Uterus (tissue), 4 donors: ENCODE data around the gene COL6A1. TPM values are rescaled to one million over a fixed set of nuclear protein-coding genes. Genes with fewer than 3 reads are reported as not detected.
A peak's percentile ranks its signal among the peaks of the same experiment; 100 is the strongest.

Experiments
- DNase-seq, 2 donors: peaks; one replicate each; pipeline ENCODE4 v3.0.0-alpha.2; 2019 to 2020
- H3K27ac ChIP-seq, 2 donors: fragments of 200-600 bp; sonication (generic); 1 replicate in 1 of 2; 2 replicates in 1 of 2; pipeline ENCODE4 v1.5.1; 2016 to 2018
- H3K27me3 ChIP-seq, 2 donors: fragments of 200-600 bp; sonication (generic); one replicate each; pipeline ENCODE4 v1.5.1; 2018 to 2019; ENCODE audit warnings: control low read depth in 1 of 2
- H3K36me3 ChIP-seq, 2 donors: fragments of 200-600 bp; sonication (generic); one replicate each; pipeline ENCODE4 v1.5.1; 2019; ENCODE audit warnings: control low read depth in 1 of 2
- H3K4me1 ChIP-seq, 2 donors: fragments of 200-600 bp; sonication (generic); one replicate each; pipeline ENCODE4 v1.5.1; 2018 to 2019; ENCODE audit warnings: control low read depth in 1 of 2
- H3K4me3 ChIP-seq, 2 donors: fragments of 200-600 bp; sonication (generic); 1 replicate in 1 of 2; 2 replicates in 1 of 2; pipeline ENCODE4 v1.5.1; 2018 to 2019; ENCODE audit warnings: mild to moderate bottlenecking in 1 of 2
- H3K9me3 ChIP-seq, 2 donors: fragments of 200-600 bp; sonication (generic); one replicate each; pipeline ENCODE4 v1.5.1; 2019; ENCODE audit warnings: control low read depth in 1 of 2
- CTCF ChIP-seq, 4 experiments: fragments of 200-600 bp in 2 of 4; fragments of 450-650 bp in 2 of 4; sonication (generic) in 2 of 4; IDR thresholded peaks; one replicate each; pipeline ENCODE4 v1.5.1; 2016 to 2019; ENCODE audit warnings: antibody characterized with exemption in 4 of 4, mild to moderate bottlenecking in 2 of 4, moderate library complexity in 1 of 4
- POLR2A ChIP-seq, 2 donors: fragments of 450-650 bp; IDR thresholded peaks; one replicate each; pipeline ENCODE4 v1.6.1; 2016; ENCODE audit warnings: antibody characterized with exemption in 2 of 2, mild to moderate bottlenecking in 1 of 2, moderate library complexity in 1 of 2
- intact Hi-C: fragments of 100-400 bp; cut with DNase I; formaldehyde crosslinking; loops from one replicate; pipeline ENCODE4 v1.15.1; 2023; ENCODE audit warnings: low total_unique reads
- total RNA-seq, 4 donors: library from RNA; depleted of rRNA in 3 of 4; stranded (reverse); fragments of >200 nt in 3 of 4; gene quantifications; one replicate each; pipeline versions ENCODE4 v1.1.0 to v1.2.4, GENCODE V29; 2014 to 2023
- donor health status: DM: yes; HTN: yes; CAD: no.

The COL6A1 gene
- total RNA-seq, 4 donors from 2014 or later, result 621 to 1,160 (median 804) TPM

GRCh38 chr21:46018615-46019014, 37.0 kb downstream of the COL6A1 start:
- Histone ChIP-seq H3K9me3 (no peaks in the 10 kb centered on the region), H3K4me3 (no peak overlapping the region), H3K27ac (no peak overlapping the region), H3K36me3 (no peaks in the 10 kb centered on the region), H3K4me1 (peaks cover 0 to 11% of the 10 kb centered on the region in 2 donors), H3K27me3 (no peaks in the 10 kb centered on the region)
- TF ChIP-seq POLR2A (IDR thresholded peaks at IDR 0.05) (no peak), CTCF (IDR thresholded peaks at IDR 0.05) (no peak)
- no peak for DNase-seq
- intact Hi-C loops, result no loop called here

- H3K4me3 ChIP-seq, result no peak overlapping the region
- TF ChIP-seq CTCF (IDR thresholded peaks at IDR 0.05) (no peak), POLR2A (IDR thresholded peaks at IDR 0.05) (no peak)
- H3K4me1 ChIP-seq, result peaks cover 0 to 28% of the 10 kb centered on the region in 2 donors
- intact Hi-C loops, result no loop called here
- H3K27me3 ChIP-seq, result no peaks in the 10 kb centered on the region
- H3K27ac ChIP-seq, result no peak overlapping the region
- H3K9me3 ChIP-seq, result no peaks in the 10 kb centered on the region
- no peak for DNase-seq
- H3K36me3 ChIP-seq, result no peaks in the 10 kb centered on the region
Observed at GRCh38 chr21:46020581-46020980, 39.0 kb downstream of the COL6A1 start.

- DNase-seq, result no peak
- Histone ChIP-seq H3K9me3 (no peaks in the 10 kb centered on the region), H3K27me3 (no peaks in the 10 kb centered on the region), H3K4me1 (peaks cover 0 to 28% of the 10 kb centered on the region in 2 donors), H3K27ac (peak overlapping the region; percentile 79 to 86), H3K4me3 (no peak overlapping the region), H3K36me3 (no peaks in the 10 kb centered on the region)
- intact Hi-C loops, result no loop called here
- TF ChIP-seq CTCF (IDR thresholded peaks at IDR 0.05) (no peak), POLR2A (IDR thresholded peaks at IDR 0.05) (no peak)
Observed at GRCh38 chr21:46021398-46021797, 39.8 kb downstream of the COL6A1 start.

- Histone ChIP-seq H3K4me3 (no peak overlapping the region), H3K27me3 (no peaks in the 10 kb centered on the region), H3K9me3 (no peaks in the 10 kb centered on the region), H3K27ac (peak overlapping the region; percentile 79 to 86), H3K4me1 (peaks cover 0 to 33% of the 10 kb centered on the region in 2 donors), H3K36me3 (no peaks in the 10 kb centered on the region)
- peak; percentile 65 to 73 for DNase-seq
- intact Hi-C loops, result no loop called here
- no peak for TF ChIP-seq POLR2A (IDR thresholded peaks at IDR 0.05)
- TF ChIP-seq CTCF (IDR thresholded peaks at IDR 0.05), result no peak
Observed at GRCh38 chr21:46021978-46022544, 40.5 kb downstream of the COL6A1 start.

GRCh38 chr21:46022551-46023525, 41.3 kb downstream of the COL6A1 start:
- Histone ChIP-seq H3K4me1 (peaks cover 0 to 39% of the 10 kb centered on the region in 2 donors), H3K9me3 (no peaks in the 10 kb centered on the region), H3K4me3 (no peak overlapping the region), H3K36me3 (no peaks in the 10 kb centered on the region), H3K27ac (peak overlapping the region; percentile 79 to 86), H3K27me3 (no peaks in the 10 kb centered on the region)
- intact Hi-C loops, result no loop called here
- DNase-seq, result peak; percentile 44 to 45
- TF ChIP-seq CTCF (IDR thresholded peaks at IDR 0.05) (no peak), POLR2A (IDR thresholded peaks at IDR 0.05) (no peak)
